Cerebellar cortex (tissue), 1 donor: Measurements from ENCODE around the gene BTBD9.

Experiments
- DNase-seq: peaks from one replicate; pipeline ENCODE4 v3.0.0-alpha.2; 2015; ENCODE audit warnings: low spot score

BTBD9 gene

DNA sequence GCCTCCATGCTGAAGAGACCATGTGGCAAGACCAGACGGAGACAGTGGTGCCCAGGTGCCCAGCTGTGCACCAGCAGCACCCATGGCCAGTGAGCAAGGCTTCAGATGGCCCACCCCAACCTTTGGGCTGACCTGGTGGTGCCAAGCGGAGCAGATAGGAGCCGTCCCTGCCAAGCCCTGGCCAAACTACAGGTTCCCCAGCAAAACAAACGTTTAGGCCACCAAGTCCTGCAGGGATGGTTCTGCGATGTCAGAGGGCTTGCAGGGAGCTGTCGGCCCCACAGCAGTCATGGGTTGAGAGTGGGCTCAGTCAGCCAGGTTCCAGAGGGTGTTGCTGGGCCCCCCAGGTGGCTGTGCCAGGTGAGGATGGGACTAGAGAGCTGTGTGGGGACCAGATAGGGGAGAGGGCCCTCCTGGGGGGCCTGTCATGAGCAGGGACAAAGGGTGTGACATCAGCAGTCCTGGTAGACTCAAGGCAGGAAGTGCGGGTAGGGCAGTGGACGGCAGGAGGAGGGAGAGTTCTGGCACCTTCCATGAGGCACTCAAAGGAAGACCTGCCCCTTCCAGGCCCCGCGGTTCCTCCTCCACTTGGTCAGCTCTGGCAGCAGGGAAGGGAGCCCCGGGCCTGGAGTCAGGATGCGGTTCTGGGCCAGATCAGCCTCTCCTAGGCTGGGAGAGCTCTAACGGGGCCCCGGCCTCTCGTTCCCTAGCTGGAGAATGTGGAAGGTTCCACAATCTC, 477.8 kb downstream of the BTBD9 start:
- DNase-seq, result no peak

- no peak for DNase-seq
Observed at GRCh38 chr6:38161331-38161730, 478.4 kb downstream of the BTBD9 start.

DNA sequence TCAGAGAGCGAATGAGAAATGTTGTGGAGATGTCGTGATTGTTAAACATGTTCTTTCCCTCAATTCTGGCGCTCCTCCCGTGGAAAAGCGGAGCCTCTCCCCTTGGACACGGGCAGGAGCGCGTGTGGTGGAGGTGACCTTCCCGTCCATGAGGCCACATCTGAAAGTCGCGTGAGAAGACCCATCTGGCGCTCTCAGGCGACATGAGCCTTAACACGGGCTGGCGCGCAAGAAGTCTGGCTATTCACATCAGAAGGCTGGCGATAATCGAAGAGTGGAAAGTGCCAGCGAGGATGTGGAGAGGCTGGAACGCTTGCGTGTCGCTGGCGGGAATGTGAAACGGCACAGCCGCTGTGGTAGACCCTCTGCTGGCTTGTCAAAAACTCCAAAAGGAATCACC, 478.9 kb downstream of the BTBD9 start:
- no peak for DNase-seq

DNA sequence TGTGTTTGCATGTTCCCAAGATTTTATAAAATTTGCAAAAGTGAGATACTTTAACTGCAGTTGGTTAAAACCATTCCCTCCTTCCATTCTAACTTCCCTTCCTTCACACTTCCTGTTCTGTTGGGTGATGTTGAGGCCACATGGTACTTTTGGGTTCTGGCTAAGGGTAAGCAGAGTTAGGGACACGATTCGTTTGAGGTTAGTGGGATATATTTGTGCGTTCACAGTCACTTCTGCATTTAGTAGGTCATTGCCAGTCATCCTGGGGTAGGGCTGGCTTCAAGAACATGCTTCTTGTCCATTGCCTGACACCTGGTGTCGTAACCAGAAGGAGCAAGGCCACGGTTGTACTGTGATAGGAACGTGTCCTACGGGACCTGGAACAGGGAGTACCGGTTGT, 480.1 kb downstream of the BTBD9 start:
- no peak for DNase-seq

- DNase-seq, result no peak
Observed at GRCh38 chr6:38158762-38159350, 480.9 kb downstream of the BTBD9 start.

- no peak for DNase-seq
Observed at GRCh38 chr6:38157905-38158304, 481.8 kb downstream of the BTBD9 start.

- DNase-seq, result no peak
Observed at GRCh38 chr6:38156818-38157565, 482.7 kb downstream of the BTBD9 start.

DNA sequence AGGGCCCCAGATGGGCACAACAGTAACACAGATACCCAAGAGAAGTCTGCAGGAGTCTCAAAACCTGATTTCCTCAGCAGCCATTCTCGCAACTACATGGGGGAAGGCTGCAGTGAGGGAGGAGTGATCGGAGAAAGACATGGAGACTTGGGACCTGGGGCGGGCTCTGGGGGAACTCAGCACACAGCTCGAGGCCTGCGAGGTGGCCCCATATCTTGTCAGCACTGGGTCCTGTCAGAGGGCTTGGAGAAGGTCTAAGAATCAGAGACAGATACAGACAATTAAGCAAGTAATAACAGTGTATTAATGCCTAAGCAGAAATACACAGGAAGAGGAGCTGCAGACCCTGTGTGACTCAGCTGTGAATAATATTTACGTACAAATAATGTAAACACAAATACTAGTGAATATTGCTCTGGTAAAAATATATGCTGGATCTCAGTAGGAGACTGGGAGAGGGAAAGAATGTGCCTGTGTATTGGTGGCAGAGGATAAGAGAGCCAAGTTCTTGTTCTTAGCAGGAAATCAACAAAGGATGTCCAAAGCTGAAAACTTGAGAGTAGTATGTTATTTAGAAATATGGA, 484.0 kb downstream of the BTBD9 start:
- DNase-seq, result no peak

GRCh38 chr6:38155144-38155543, 484.6 kb downstream of the BTBD9 start:
- no peak for DNase-seq

DNA sequence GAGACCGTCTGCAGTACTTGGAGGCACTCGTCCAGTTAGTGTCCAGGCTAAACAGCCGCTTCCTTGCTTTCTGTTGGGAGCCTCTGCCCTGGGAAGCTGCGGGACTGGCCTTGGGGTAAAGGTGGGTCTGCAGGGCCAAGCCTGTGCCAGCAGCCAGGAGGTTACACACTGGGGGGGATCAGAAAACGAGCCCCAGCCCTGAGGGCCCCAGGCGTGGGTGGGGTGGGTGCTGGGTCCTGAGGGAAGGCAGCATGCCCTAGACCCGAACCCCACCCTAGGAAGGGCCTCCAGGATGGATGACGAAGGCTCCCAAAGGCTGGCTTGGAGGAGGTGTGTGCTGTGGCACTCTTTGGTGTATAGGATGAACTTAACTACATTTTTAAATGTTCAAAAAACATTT, 485.0 kb downstream of the BTBD9 start:
- DNase-seq, result no peak

DNA sequence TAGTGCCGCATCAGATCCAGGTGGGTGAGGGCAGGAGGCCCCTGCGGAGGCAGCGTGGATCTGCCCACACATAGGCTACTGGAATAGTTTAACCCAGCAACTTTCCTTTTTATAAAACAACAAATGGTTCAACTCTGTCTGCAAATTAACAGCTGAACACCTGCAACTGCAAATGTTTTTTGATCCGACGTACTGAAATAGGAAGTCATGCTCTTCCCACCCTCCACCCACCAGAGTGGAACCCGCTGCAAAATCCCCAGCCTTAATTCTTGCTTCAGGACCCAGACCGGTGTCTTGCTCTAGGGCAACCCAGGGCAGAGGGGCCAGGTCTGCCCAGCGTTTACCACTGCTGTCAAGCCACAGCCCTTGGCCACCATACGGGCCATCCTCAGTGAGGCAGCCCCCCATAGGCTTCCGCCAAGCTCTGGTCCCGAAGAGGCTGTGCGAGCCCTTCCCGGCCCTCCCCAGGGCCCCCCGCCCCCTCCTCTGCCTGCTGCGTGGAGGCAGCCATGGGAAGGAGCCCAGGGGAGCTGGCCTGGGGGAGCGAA, 485.9 kb downstream of the BTBD9 start:
- no peak for DNase-seq

DNA sequence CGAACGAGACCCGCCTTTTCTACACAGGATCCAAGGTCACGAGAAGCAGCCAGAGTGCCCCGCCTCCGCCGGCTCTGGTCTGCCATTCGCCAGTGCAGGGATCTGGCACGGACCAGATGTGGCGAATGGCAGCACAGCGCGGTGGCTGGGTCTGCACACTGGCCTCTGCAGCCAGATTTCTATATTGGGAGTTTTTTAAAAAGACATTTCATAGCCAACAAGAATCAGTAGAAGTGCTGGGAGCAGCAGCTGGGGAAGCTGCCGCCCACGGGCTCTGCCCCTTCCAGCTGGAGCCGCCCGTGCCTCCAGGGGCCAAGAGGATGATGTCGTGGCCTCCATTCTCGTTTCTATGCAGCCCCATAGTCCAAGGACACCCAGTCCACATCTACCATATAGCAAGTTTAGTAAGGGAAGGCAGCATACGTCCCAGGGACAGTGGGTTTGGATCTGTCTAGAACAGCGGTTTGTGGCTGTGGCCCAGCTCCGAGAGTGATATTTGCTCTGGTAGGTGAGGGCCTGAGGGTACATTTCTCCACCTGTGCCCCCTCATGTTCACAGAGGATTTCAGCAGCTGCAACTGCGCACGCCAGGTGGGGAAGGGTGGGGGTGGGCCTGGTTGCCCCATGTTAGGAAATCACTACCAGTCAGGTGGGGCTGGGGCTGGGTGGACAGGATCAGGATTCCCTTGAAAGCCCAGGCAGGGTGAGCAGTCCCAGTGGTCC, 486.5 kb downstream of the BTBD9 start:
- DNase-seq, result no peak

DNA sequence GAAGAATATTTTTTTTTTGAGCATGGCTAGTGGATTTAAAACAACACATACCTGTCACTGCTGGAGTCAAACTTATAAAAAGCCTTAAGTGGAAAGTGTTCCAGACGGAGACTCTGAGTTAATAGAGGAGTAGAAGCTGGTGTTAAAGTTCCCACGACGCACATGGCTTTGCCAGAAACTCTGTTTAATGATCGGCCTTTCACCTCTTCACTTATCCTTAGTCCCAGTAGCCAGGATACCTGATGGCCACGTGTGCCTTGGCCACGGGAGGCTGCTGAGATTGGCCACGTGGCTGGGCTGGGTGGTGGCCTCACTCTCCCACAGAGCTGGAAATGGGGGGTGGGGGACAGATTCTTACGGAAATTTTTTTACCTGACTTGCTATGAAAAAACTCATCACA, 487.1 kb downstream of the BTBD9 start:
- no peak for DNase-seq

DNA sequence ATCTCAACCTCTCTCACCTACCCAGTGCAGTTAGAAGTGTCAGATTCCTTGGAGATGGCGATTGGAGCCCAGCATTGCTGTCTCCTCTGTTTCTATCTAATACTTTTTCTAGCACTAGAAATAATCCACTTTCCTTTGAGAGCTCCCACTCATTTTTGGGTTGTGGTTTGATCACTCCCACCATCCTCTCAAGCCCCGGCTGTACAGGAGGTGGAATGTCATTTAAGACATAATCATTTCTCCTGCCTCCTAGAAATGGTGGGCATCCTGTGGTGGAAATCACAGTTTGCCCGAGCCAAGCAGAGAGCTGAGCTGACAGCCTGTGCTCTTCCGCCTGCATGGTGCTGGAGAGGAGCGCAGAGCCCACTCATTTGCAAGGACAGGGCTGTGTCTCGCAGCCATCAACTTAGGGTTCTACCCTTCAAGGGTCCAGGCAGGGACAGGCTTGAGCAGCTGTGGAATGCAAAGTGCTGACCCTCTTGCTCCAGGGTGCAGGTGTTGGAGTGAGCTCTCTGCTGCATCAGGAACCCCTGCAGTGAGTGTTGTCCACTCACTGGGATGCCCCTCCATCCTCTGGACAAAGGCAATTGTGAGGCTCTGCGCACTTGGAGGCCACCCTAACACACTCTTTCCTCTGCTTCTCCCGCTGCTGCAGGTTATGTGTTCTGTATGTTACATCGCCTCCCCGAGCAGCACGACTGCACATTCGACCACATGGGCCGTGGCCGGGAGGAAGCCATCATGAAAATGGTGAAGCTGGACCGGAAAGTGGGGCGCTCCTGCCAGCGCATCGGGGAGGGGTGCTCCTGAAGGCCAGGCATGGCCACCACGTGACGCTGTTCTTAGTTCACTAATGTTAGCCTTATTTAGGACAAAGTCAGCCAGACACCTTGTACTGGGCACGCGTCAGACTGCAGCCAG, 487.9 kb downstream of the BTBD9 start:
- DNase-seq, result no peak

- no peak for DNase-seq
Observed at GRCh38 chr6:38150681-38151296, 488.9 kb downstream of the BTBD9 start.

- DNase-seq, result no peak
Observed at GRCh38 chr6:38150021-38150420, 489.7 kb downstream of the BTBD9 start.

DNA sequence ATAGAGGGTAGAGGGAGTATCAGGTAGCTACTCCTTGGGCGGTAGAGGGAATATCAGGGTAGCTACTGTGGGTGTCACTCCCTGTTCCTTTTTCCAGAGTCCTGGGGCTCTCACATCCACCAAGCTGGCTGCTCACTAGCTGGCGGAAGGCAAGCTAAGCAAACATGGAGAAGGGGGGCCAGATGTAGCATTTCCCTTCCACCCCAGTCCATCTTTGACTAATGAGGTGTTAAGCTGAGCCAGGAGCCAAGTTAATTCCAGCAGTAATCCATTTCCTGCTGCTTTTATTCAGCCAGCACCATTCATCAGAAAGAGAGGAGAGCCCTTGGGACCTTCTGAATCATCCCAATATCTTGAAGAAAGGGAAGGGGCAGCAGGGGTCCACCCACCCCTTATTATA, 490.2 kb downstream of the BTBD9 start:
- no peak for DNase-seq

GRCh38 chr6:38148606-38149005, 491.1 kb downstream of the BTBD9 start:
- no peak for DNase-seq

GRCh38 chr6:38146734-38147027, 493.0 kb downstream of the BTBD9 start:
- DNase-seq, result no peak

DNA sequence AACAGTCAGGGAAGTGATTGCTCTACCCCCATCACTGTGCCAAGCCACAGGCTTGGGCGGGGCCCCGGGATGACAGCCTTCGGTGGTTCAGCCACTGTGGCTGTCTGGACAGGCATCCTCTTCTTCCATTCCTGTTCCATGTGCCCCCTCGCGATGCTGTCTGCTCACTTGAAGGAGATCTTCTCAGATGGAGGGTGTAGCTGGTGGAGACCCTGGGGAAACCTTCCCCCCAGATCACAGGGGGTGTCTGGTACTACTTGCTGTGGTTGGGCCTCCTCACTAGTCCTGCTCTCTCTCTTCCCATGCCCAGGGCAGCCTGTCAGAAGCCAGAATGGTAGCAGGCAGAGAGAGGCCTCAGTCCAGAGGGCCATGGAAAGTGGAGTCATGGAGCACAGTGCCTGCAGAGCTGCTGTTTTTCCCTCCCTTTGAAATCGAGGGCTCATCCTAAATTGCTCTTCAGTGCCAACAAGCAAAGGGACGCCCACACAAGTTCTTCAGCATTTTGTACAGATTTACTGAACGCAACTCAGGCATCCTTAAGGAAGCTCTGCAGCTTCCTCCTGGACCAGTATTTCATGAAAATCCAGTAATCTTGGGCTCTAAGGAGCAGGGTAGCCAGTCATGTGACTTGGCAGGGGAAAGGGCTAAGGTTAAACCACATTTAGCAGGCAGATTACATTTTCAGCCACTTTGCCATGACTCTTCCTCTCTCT, 493.6 kb downstream of the BTBD9 start:
- no peak for DNase-seq
